ENCODE results near the gene CRACR2B. TPM values are rescaled to one million over a fixed set of nuclear protein-coding genes. Genes with fewer than 3 reads are reported as not detected.

The CRACR2B gene
- polyA plus RNA-seq, 3 donors: 1.0 to 11.0 (median 1.4) TPM

DNA sequence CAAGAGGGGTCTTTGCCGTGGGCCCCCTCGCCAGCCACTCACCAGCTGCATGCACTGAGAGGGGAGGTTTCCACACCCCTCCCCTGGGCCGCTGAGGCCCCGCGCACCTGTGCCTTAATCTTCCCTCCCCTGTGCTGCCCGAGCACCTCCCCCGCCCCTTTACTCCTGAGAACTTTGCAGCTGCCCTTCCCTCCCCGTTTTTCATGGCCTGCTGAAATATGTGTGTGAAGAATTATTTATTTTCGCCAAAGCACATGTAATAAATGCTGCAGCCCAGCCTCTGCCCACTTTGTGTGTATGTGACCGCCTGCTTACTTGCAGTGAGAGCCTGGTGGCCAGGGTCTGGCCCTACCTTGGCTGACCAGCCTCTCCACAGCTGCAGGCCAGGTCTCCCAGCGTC lies 2.8 kb upstream of the CRACR2B start:
- Histone ChIP-seq H3K27me3 (ENCODE audit: control insufficient read depth in 2 of 2, insufficient read depth in 2 of 2, low read length in 2 of 2) (peaks cover 0 to 29% of the 10 kb centered on the region in 2 donors), H3K79me2 (ENCODE audit: insufficient read depth, low read length) (peaks cover 45% of the 10 kb centered on the region), H3K4me2 (replicated peaks; ENCODE audit: extremely low read depth, low read length, poor library complexity, severe bottlenecking) (no peak overlapping the region), H3K4me3 (replicated peaks in 1 of 3; ENCODE audit: low read depth in 2 of 3, low read length in 3 of 3) (no peak overlapping the region), H4K20me1 (ENCODE audit: insufficient read depth, low read length) (peaks cover 60% of the 10 kb centered on the region), H3K4me1 (ENCODE audit: control insufficient read depth in 1 of 2, insufficient read depth in 2 of 2, low read length in 2 of 2) (peaks cover 72 to 83% of the 10 kb centered on the region in 2 donors), H3K27ac (ENCODE audit: low read depth in 1 of 2, low read length in 2 of 2) (no peak overlapping the region), H3K9me3 (replicated peaks in 1 of 2; ENCODE audit: control insufficient read depth in 1 of 2, insufficient read depth in 1 of 2, low read length in 2 of 2) (no peaks in the 10 kb centered on the region), H3K36me3 (replicated peaks in 1 of 2; ENCODE audit: control insufficient read depth in 1 of 2, insufficient read depth in 2 of 2, low read length in 2 of 2) (peaks cover 21 to 32% of the 10 kb centered on the region in 2 donors), H3K9ac (ENCODE audit: insufficient read depth, low read length, poor library complexity, severe bottlenecking) (no peak overlapping the region), H2AFZ (ENCODE audit: insufficient read depth, low read depth, low read length, poor library complexity, severe bottlenecking) (no peak overlapping the region)
- no peak for DNase-seq
- peaks cover 0 to 7% (median 1%) of the 10 kb centered on the region in 7 donors for H3K9me3 Mint-ChIP-seq
- intact Hi-C loops (cut with micrococcal nuclease): no loop called here
- peaks cover 59% of the 10 kb centered on the region for H3K4me1 Mint-ChIP-seq
- H3K36me3 Mint-ChIP-seq: peaks cover 34 to 44% of the 10 kb centered on the region in 2 donors
- TF ChIP-seq, protein P1, sequence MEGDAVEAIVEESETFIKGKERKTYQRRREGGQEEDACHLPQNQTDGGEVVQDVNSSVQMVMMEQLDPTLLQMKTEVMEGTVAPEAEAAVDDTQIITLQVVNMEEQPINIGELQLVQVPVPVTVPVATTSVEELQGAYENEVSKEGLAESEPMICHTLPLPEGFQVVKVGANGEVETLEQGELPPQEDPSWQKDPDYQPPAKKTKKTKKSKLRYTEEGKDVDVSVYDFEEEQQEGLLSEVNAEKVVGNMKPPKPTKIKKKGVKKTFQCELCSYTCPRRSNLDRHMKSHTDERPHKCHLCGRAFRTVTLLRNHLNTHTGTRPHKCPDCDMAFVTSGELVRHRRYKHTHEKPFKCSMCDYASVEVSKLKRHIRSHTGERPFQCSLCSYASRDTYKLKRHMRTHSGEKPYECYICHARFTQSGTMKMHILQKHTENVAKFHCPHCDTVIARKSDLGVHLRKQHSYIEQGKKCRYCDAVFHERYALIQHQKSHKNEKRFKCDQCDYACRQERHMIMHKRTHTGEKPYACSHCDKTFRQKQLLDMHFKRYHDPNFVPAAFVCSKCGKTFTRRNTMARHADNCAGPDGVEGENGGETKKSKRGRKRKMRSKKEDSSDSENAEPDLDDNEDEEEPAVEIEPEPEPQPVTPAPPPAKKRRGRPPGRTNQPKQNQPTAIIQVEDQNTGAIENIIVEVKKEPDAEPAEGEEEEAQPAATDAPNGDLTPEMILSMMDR (IDR thresholded peaks at IDR 0.05): no peak
- H3K4me3 Mint-ChIP-seq: no peak overlapping the region
- peaks cover 30 to 34% (median 32%) of the 10 kb centered on the region in 3 donors for H3K27me3 Mint-ChIP-seq (ENCODE audit: low read depth in 3 of 3)
- 90% methylated on average over 4 of the region's 11 CpGs for WGBS (ENCODE audit: insufficient coverage)
- H3K27ac Mint-ChIP-seq: no peak overlapping the region

DNA sequence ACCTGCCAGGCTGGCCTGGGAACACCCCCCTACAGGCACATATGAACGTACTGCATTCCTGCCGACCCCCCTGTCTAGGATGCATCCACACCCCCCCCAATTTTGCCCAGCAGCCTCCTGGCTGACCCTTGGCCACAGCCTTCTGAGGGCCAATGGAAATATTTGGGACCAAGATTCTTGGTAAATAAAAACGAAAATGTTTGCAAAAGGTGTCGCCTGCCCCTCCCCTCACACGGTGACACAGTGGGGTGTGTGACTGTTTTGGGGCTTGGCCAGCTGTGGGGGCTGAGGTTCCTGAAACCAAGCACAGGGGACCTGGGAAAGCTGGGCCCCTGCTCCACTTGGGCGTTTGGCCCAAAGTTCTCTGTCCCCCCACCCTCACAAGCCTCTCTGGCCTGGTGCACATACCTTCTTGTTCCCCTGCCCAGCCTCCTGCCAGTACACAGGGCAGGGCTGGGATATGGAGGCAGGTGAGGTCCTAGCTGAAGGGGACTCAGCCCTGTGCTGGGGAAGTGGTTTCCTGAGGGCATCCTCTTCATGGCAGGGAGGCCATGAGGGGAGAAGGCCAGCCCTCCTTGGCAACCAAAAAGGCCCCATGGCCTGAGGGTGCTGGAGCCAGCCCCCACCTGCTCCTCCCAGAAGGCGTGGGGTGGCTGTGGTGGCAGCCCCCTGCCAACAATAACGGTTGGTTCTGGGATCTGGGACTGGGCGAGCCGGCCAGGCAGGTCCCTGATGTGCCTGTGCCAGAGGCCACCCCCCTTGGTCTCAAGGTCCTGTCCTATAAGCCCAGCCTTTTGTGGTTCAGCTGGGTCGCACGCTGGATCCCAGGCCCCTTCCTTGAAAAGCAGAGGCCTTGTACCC lies 2.1 kb upstream of the CRACR2B start:
- H3K27me3 Mint-ChIP-seq (ENCODE audit: low read depth in 3 of 3): peaks cover 35 to 40% (median 39%) of the 10 kb centered on the region in 3 donors
- DNase-seq: no peak
- Histone ChIP-seq H4K20me1 (ENCODE audit: insufficient read depth, low read length) (peaks cover 58% of the 10 kb centered on the region), H3K4me2 (replicated peaks; ENCODE audit: extremely low read depth, low read length, poor library complexity, severe bottlenecking) (no peak overlapping the region), H3K4me1 (ENCODE audit: control insufficient read depth in 1 of 2, insufficient read depth in 2 of 2, low read length in 2 of 2) (peaks cover 75 to 84% of the 10 kb centered on the region in 2 donors), H2AFZ (ENCODE audit: insufficient read depth, low read depth, low read length, poor library complexity, severe bottlenecking) (no peak overlapping the region), H3K9me3 (replicated peaks in 1 of 2; ENCODE audit: control insufficient read depth in 1 of 2, insufficient read depth in 1 of 2, low read length in 2 of 2) (no peaks in the 10 kb centered on the region), H3K27me3 (ENCODE audit: control insufficient read depth in 2 of 2, insufficient read depth in 2 of 2, low read length in 2 of 2) (peaks cover 2 to 36% of the 10 kb centered on the region in 2 donors), H3K27ac (ENCODE audit: low read depth in 1 of 2, low read length in 2 of 2) (no peak overlapping the region), H3K4me3 (replicated peaks in 1 of 3; ENCODE audit: low read depth in 2 of 3, low read length in 3 of 3) (no peak overlapping the region), H3K79me2 (ENCODE audit: insufficient read depth, low read length) (peaks cover 38% of the 10 kb centered on the region), H3K36me3 (replicated peaks in 1 of 2; ENCODE audit: control insufficient read depth in 1 of 2, insufficient read depth in 2 of 2, low read length in 2 of 2) (peaks cover 21 to 32% of the 10 kb centered on the region in 2 donors), H3K9ac (ENCODE audit: insufficient read depth, low read length, poor library complexity, severe bottlenecking) (no peak overlapping the region)
- WGBS (ENCODE audit: insufficient coverage): 85% methylated on average over 4 of the region's 12 CpGs
- TF ChIP-seq, protein P1 (IDR thresholded peaks at IDR 0.05): no peak
- H3K4me3 Mint-ChIP-seq: no peak overlapping the region
- no peak overlapping the region for H3K27ac Mint-ChIP-seq
- peaks cover 65% of the 10 kb centered on the region for H3K4me1 Mint-ChIP-seq
- peaks cover 34 to 44% of the 10 kb centered on the region in 2 donors for H3K36me3 Mint-ChIP-seq
- intact Hi-C loops (cut with micrococcal nuclease): no loop called here
- peaks cover 0 to 7% (median 1%) of the 10 kb centered on the region in 7 donors for H3K9me3 Mint-ChIP-seq
